ENCODE data around the gene HIPK2.
A peak's percentile ranks its signal among the peaks of the same experiment; 100 is the strongest.

HIPK2 gene

GRCh38 chr7:139733751-139734150 lies 44.0 kb downstream of the HIPK2 start:
- DNase-seq = no peak

GRCh38 chr7:139732471-139733167 lies 45.2 kb downstream of the HIPK2 start:
- DNase-seq = no peak

GRCh38 chr7:139731802-139732470 lies 45.9 kb downstream of the HIPK2 start:
- no peak for DNase-seq

- peak in 5 of 6 experiments; percentile 13 to 74 (median 68) for DNase-seq
These were observed 46.8 kb downstream of the HIPK2 start for GRCh38 chr7:139730746-139731612.

- DNase-seq = no peak
These were observed 49.6 kb downstream of the HIPK2 start for GRCh38 chr7:139728203-139728602.

- DNase-seq = no peak
These were observed 50.6 kb downstream of the HIPK2 start for GRCh38 chr7:139727151-139727705.

GRCh38 chr7:139726485-139726869 lies 51.3 kb downstream of the HIPK2 start:
- DNase-seq = no peak

GRCh38 chr7:139725858-139726484 lies 51.8 kb downstream of the HIPK2 start:
- DNase-seq = no peak

- no peak for DNase-seq
These were observed 52.7 kb downstream of the HIPK2 start for GRCh38 chr7:139725077-139725476.

GRCh38 chr7:139722604-139723003 lies 55.2 kb downstream of the HIPK2 start:
- no peak for DNase-seq

- no peak for DNase-seq
These were observed 56.0 kb downstream of the HIPK2 start for GRCh38 chr7:139721821-139722220.

- DNase-seq = no peak
These were observed 56.4 kb downstream of the HIPK2 start for GRCh38 chr7:139721417-139721816.

- DNase-seq = peak in 2 of 6 experiments; percentile 6 to 17
These were observed 57.0 kb downstream of the HIPK2 start for GRCh38 chr7:139720705-139721231.

GRCh38 chr7:139720186-139720585 lies 57.6 kb downstream of the HIPK2 start:
- DNase-seq = no peak

GRCh38 chr7:139718859-139719258 lies 58.9 kb downstream of the HIPK2 start:
- no peak for DNase-seq

GRCh38 chr7:139718141-139718540 lies 59.7 kb downstream of the HIPK2 start:
- DNase-seq = no peak

- no peak for DNase-seq
These were observed 61.4 kb downstream of the HIPK2 start for GRCh38 chr7:139716156-139716942.

GRCh38 chr7:139715194-139715815 lies 62.5 kb downstream of the HIPK2 start:
- DNase-seq = no peak

GRCh38 chr7:139714163-139714901 lies 63.5 kb downstream of the HIPK2 start:
- no peak for DNase-seq

- no peak for DNase-seq
These were observed 64.2 kb downstream of the HIPK2 start for GRCh38 chr7:139713526-139714162.

Measured in stimulated activated naive CD4-positive, alpha-beta T cell (primary cell).